PFSK-1 (cell line): ENCODE results near the gene ZMYND19.

Experiments
- FOXP2 ChIP-seq: optimal IDR thresholded peaks from 2 replicates; pipeline ENCODE3; 2011; ENCODE audit warnings: borderline replicate concordance, control low read depth, inconsistent platforms; ENCODE audit not compliant: insufficient read depth; ENCODE audit errors: extremely low read length, extremely low read depth
- POLR2AphosphoS5 ChIP-seq: IDR thresholded peaks from 2 replicates; pipeline ENCODE4 v1.6.1; 2012; ENCODE audit warnings: low read depth, mild to moderate bottlenecking, control low read depth, low read length, moderate library complexity
- REST ChIP-seq, 2 experiments: IDR thresholded peaks; 2 replicates each; pipeline versions ENCODE4 v1.6.1 to v1.8.0; 2011 to 2012; ENCODE audit warnings: low read depth in 2 of 2, low read length in 2 of 2, control low read depth in 1 of 2, inconsistent platforms in 1 of 2, mild to moderate bottlenecking in 1 of 2, moderate library complexity in 1 of 2; ENCODE audit not compliant: insufficient read depth in 1 of 2
- SIN3A ChIP-seq: IDR thresholded peaks from 2 replicates; pipeline ENCODE4 v1.6.1; 2012; ENCODE audit warnings: mild to moderate bottlenecking, low read length, moderate library complexity, borderline replicate concordance; ENCODE audit not compliant: insufficient read depth
- TAF1 ChIP-seq: IDR thresholded peaks from 2 replicates; pipeline ENCODE4 v1.6.1; 2012; ENCODE audit warnings: low read length, control low read depth, borderline replicate concordance; ENCODE audit not compliant: insufficient read depth

ZMYND19 gene

GRCh38 chr9:137632230-137633161, 42.2 kb upstream of the ZMYND19 start:
- TF ChIP-seq TAF1 (no peak), POLR2AphosphoS5 (no peak)

GRCh38 chr9:137631345-137632229, 41.3 kb upstream of the ZMYND19 start:
- TF ChIP-seq SIN3A, result no peak
- no peak for TF ChIP-seq TAF1
- TF ChIP-seq POLR2AphosphoS5, result no peak
- no peak for TF ChIP-seq REST (IDR thresholded peaks at IDR 0.05; ENCODE audit: insufficient read depth in 1 of 2, low read depth in 2 of 2, low read length in 2 of 2)
- TF ChIP-seq FOXP2, result no peak

GRCh38 chr9:137630679-137631078, 40.4 kb upstream of the ZMYND19 start:
- no peak for TF ChIP-seq REST (IDR thresholded peaks at IDR 0.05; ENCODE audit: insufficient read depth in 1 of 2, low read depth in 2 of 2, low read length in 2 of 2)
- TF ChIP-seq FOXP2, result no peak
- no peak for TF ChIP-seq POLR2AphosphoS5
- no peak for TF ChIP-seq TAF1
- TF ChIP-seq SIN3A, result no peak

GRCh38 chr9:137630126-137630525, 39.8 kb upstream of the ZMYND19 start:
- no peak for TF ChIP-seq SIN3A
- no peak for TF ChIP-seq POLR2AphosphoS5
- TF ChIP-seq FOXP2, result no peak
- no peak for TF ChIP-seq TAF1
- TF ChIP-seq REST (IDR thresholded peaks at IDR 0.05; ENCODE audit: insufficient read depth in 1 of 2, low read depth in 2 of 2, low read length in 2 of 2), result no peak

- TF ChIP-seq TAF1 (no peak), SIN3A (no peak), POLR2AphosphoS5 (no peak), REST (IDR thresholded peaks at IDR 0.05; ENCODE audit: insufficient read depth in 1 of 2, low read depth in 2 of 2, low read length in 2 of 2) (no peak), FOXP2 (no peak)
These were observed 36.2 kb upstream of the ZMYND19 start for GRCh38 chr9:137626464-137626863.
